NB4 (cell line): Measurements from ENCODE around the gene CCDC158.

Experiments used
- DNase-seq: peaks from one replicate; pipeline ENCODE4 v3.0.0; 2010; ENCODE audit warnings: low read depth
- H3K4me3 ChIP-seq: one replicate; pipeline ENCODE4 v1.5.1; 2011; ENCODE audit warnings: mild to moderate bottlenecking, low read depth, low read length, moderate library complexity
- MYC ChIP-seq: IDR thresholded peaks from 2 replicates; pipeline ENCODE4 v1.6.1; 2011; ENCODE audit warnings: low read depth, low read length
- POLR2A ChIP-seq: IDR thresholded peaks from 2 replicates; pipeline ENCODE4 v1.6.1; 2011; ENCODE audit warnings: mild to moderate bottlenecking; ENCODE audit not compliant: insufficient read length; ENCODE audit errors: extremely low read depth
- TF ChIP-seq, protein P1 (sequence below): IDR thresholded peaks from one replicate; pipeline ENCODE4 v1.5.1; 2012; ENCODE audit warnings: low read depth, low read length
- TF ChIP-seq, protein P2 (sequence below): IDR thresholded peaks from 2 replicates; pipeline ENCODE4 v1.6.1; 2011; ENCODE audit warnings: low read depth, low read length

Gene CCDC158

DNA sequence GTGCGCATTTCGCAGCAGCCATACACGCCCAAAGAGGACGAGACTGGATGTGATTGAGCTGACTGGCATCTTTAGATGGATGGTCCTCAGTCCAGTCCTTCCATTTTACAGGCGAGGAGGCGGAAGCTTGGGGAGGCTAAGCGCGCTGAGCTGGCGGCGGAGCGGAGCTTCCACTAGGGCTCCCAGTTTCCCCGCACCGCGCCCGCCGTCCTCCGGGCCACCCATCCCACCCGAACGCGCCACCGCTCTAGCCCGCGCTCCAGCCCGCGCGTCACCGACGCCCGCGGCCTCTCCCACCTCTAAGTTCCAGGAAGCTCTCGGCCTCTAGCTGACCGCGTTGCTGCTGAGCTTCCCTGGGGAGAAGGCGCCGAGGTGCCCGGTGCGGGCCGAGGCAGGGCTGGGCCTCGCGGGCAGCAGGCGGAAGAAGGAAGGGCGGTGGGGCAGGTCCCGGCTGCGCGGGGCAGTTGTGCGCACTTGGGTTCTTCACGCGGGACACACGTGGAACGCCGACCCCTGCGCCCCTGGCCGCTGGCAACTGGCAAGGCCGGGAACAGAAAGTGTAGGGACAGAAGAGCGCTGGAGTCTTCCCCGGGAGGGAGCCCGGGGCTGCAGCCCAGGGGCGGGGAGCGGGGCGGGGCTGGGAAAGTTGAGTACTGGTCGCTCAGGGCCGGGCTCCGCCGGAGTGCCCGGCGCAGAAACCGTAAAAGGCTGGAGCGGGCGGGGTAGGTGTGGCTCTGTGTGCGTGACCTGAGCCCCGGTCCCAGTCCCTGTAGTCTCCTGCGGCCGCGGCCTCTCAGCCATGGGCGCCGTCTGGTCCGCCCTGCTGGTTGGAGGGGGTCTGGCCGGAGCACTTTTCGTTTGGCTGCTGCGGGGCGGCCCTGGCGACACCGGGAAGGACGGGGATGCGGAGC is 114.7 kb downstream of the CCDC158 start, which contains the start of gene STBD1:
TSS of gene STBD1 (plus strand) at position 763 of the 911 bp plus-strand sequence. CDS start at position 800, 37 bp downstream.
- TF ChIP-seq POLR2A (peak; percentile 37), MYC (peak; percentile 60; the same call in 1 of the 2 replicates)
- TF ChIP-seq, protein P1, sequence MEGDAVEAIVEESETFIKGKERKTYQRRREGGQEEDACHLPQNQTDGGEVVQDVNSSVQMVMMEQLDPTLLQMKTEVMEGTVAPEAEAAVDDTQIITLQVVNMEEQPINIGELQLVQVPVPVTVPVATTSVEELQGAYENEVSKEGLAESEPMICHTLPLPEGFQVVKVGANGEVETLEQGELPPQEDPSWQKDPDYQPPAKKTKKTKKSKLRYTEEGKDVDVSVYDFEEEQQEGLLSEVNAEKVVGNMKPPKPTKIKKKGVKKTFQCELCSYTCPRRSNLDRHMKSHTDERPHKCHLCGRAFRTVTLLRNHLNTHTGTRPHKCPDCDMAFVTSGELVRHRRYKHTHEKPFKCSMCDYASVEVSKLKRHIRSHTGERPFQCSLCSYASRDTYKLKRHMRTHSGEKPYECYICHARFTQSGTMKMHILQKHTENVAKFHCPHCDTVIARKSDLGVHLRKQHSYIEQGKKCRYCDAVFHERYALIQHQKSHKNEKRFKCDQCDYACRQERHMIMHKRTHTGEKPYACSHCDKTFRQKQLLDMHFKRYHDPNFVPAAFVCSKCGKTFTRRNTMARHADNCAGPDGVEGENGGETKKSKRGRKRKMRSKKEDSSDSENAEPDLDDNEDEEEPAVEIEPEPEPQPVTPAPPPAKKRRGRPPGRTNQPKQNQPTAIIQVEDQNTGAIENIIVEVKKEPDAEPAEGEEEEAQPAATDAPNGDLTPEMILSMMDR = no peak
- TF ChIP-seq, protein P2, sequence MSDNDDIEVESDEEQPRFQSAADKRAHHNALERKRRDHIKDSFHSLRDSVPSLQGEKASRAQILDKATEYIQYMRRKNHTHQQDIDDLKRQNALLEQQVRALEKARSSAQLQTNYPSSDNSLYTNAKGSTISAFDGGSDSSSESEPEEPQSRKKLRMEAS = peak; percentile 74
- peak; percentile 82 for DNase-seq
- peak within 1 kb of the TSS; percentile 76 for H3K4me3 ChIP-seq

DNA sequence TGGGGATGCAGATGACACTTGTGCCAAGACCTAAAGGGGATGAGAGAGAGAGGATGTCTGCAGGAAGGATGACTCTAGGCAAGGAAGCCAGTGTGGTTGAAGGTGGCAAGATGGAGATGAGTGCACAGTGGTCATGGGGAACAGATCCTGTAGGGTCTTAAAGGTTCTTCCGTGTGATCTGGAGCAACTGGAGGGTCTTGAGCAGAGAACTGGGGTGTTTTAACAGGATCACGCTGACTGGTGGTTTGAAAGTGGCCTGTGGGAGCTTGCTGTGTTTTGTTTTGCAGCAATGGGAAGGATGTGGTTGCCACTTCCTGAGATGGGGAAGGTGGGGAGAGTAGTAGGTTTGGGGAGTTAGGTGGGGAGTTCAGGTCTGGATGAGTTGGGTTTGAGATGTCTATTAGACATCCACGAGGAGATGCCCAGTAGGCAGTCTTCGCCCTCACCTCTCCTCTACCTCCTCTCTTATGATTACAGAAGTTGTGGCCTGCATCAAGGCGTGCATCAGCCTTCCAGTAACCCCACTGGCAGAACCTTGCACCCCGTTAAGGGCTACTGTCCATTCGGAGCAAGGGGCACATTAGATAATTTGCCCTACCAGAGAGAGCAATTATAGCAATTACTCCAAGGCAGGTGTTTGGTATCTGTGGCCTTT is 115.8 kb downstream of the CCDC158 start:
- peak overlapping the region; percentile 76 for H3K4me3 ChIP-seq
- peak; percentile 53 for DNase-seq
- TF ChIP-seq, protein P1 = no peak
- TF ChIP-seq MYC (no peak), POLR2A (no peak)
- TF ChIP-seq, protein P2 = no peak

DNA sequence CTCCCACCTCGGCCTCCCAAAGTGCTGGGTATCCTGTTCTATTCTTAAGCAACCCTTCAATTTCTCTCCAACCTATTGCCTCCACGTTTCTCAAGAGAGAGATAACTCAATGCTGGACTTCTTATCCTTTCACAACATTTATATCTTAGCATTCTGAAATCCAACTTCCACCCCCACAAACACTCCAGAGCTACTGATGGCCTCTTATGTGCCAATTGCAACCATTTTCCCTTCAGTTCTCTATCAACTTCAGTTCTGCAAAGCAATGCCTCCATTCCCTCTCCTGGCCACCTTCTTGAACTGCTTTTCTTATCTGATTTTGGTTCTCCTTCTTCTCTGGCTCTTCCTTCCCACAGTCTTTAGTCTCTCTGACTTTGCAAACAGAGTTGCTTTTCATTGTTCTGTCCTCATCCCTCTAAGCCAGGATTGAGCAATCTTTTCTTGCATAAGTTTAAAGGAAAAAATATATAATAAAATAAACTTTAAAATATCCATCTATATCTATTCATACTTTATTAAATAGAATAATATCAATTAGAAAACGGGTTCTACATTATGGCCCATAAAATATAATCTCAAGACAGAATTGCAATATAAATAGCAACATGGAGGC is 118.0 kb downstream of the CCDC158 start:
- H3K4me3 ChIP-seq = no peak overlapping the region
- DNase-seq = peak; percentile 81
- no peak for TF ChIP-seq MYC
- TF ChIP-seq, protein P2 = no peak
- TF ChIP-seq, protein P1 = no peak
- no peak for TF ChIP-seq POLR2A

DNA sequence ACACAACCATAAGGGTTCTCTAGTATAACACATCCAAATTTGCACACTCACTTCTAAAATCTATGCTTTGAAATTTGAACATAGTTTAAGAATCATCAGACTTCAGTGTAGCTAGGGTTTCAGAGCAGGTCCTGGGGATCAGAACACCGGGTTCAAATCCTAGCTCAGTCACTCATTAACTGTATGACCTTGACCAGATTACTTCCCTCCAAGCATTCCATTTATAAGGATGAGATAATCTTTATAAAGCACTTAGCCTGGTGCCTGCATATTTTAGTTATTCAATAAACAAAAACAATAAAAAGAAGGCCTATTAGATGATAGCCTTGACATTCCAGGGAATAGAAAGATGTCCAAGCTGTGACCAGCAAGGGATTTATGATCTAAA is 119.2 kb downstream of the CCDC158 start:
- no peak overlapping the region for H3K4me3 ChIP-seq
- no peak for DNase-seq
- TF ChIP-seq MYC (no peak), POLR2A (no peak)
- TF ChIP-seq, protein P1 = no peak
- TF ChIP-seq, protein P2 = no peak

DNA sequence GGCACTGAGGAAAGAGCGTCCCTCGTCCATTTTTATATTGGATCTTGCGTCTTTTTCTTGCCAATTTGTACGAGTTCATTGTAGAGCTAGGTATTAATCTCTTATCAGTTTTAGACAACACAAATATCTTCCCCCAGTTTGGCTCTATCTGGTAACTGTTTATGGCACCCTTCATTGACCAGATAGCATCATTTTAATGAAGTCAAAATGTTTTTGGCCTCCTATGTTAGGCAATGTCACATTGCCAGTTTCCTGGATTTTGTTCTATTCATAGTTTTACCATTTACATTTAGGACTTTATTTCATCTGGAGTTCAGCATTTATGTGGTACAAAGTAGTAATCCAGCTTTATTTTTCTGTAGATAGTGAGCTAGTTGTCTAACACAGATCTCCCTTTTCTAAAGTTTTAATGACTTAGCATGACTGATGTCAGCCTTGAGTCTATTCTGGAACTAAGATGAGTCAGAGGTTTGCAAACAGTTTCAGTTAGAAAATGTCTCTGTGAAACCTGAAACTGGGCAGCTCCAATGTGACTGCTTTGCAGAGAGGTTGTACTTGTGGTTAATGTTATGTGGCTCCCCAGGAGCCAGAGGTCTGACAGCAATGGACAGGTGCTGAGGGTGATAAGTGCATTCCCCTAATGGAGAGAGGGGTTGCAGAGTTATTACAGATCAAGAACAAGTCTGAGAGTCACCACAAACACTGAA is 119.7 kb downstream of the CCDC158 start:
- no peak overlapping the region for H3K4me3 ChIP-seq
- TF ChIP-seq MYC (no peak), POLR2A (no peak)
- TF ChIP-seq, protein P2 = no peak
- TF ChIP-seq, protein P1 = no peak
- DNase-seq = peak; percentile 91
